ENCODE data around the gene PREX1.

GRCh38 chr20:48612335-48612734 lies 215.5 kb downstream of the PREX1 start:
- no peak for TF ChIP-seq CTCF (IDR thresholded peaks at IDR 0.05)
- TF ChIP-seq POLR2AphosphoS5 (IDR thresholded peaks at IDR 0.05; ENCODE audit: insufficient read depth in 1 of 2, low read depth in 1 of 2), result no peak

Data from vagina (tissue), 2 donors.